MCF 10A (cell line): ENCODE results near the gene DTD2. TPM values are rescaled to one million over a fixed set of nuclear protein-coding genes. Genes with fewer than 3 reads are reported as not detected.

Experiments
- BruUV-seq: library from RNA; stranded (reverse); fragments of 400-500 nt; replicated peaks from 2 replicates; lab custom pipeline; 2021; lab: Mats Ljungman, UMichigan
- CTCF ChIA-PET: fragments of 300-600 bp; sonication (Branson Sonifier 250); formaldehyde crosslinking; extraction: SDS; loops from one replicate; lab custom pipeline; 2021; ENCODE audit warnings: antibody characterized with exemption, inconsistent platforms; lab: Yijun Ruan, JAX
- POLR2A ChIA-PET: fragments of 300-600, 350-650 bp; sonication (Branson Sonifier 250); formaldehyde crosslinking; extraction: SDS; loops from one replicate; lab custom pipeline; 2020; ENCODE audit warnings: antibody characterized with exemption, inconsistent platforms; lab: Yijun Ruan, JAX
- DNase-seq: peaks from one replicate; pipeline ENCODE4 v3.0.0-alpha.2; 2018; ENCODE audit not compliant: unreplicated experiment
- H3K27ac Mint-ChIP-seq: one replicate; pipeline ENCODE4 v1.8.0; 2022; ENCODE audit warnings: mild to moderate bottlenecking, low read depth, mixed read lengths; ENCODE audit not compliant: unreplicated experiment
- H3K27me3 Mint-ChIP-seq: one replicate; pipeline ENCODE4 v1.8.0; 2022; ENCODE audit warnings: mixed read lengths; ENCODE audit not compliant: insufficient read depth, unreplicated experiment
- H3K36me3 Mint-ChIP-seq: one replicate; pipeline ENCODE4 v1.8.0; 2022; ENCODE audit warnings: mild to moderate bottlenecking, moderate library complexity, mixed read lengths; ENCODE audit not compliant: insufficient read depth, unreplicated experiment
- H3K4me1 Mint-ChIP-seq: one replicate; pipeline ENCODE4 v1.8.0; 2022; ENCODE audit warnings: mixed read lengths; ENCODE audit not compliant: insufficient read depth, unreplicated experiment
- H3K4me3 Mint-ChIP-seq: one replicate; pipeline ENCODE4 v1.8.0; 2022; ENCODE audit warnings: mild to moderate bottlenecking, moderate library complexity, mixed read lengths; ENCODE audit not compliant: unreplicated experiment
- H3K9me3 Mint-ChIP-seq: one replicate; pipeline ENCODE4 v1.8.0; 2022; ENCODE audit warnings: mixed read lengths; ENCODE audit not compliant: unreplicated experiment
- intact Hi-C: fragments of 100-400 bp; cut with micrococcal nuclease; formaldehyde crosslinking; loops from 2 replicates; pipeline ENCODE4 v1.14.1; 2022
- total RNA-seq: library from RNA; stranded (reverse); gene quantifications from 2 replicates; pipeline ENCODE4 v1.2.3, GENCODE V29; 2022
- TF ChIP-seq, protein P1 (sequence below): fragments of 200-600 bp; IDR thresholded peaks from one replicate; pipeline ENCODE4 v1.8.0; 2022; ENCODE audit warnings: antibody characterized with exemption, mild to moderate bottlenecking; ENCODE audit not compliant: unreplicated experiment

DTD2 gene
- total RNA-seq, 1 experiment from 2014 or later, result 24.4 TPM

DNA sequence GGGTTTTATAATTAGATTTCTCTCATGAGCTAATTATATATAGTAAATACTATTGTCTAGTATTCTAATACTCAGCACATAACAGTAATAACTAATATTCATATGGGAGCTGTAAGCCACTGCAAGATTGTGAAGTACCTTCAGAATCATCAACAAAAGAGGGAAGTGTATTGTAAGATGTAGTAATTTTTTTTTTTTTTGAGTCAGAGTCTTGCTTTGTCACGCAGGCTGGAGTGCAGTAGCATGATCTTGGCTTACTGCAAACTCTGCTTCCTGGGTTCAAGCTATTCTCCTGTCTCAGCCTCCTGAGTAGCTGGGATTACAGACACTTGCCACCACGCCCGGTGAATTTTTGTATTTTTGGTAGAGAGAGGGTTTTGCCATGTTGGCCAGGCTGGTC is 27.4 kb upstream of the DTD2 start:
- H3K4me3 Mint-ChIP-seq, result no peak overlapping the region
- ChIA-PET POLR2A (no interaction called here), CTCF (interaction anchor here (0.7 kb wide), 1 partner anchor 339 kb away, joined by 4 read pairs; no protein-coding TSS in a partner anchor)
- no peak overlapping the region for H3K27ac Mint-ChIP-seq
- intact Hi-C loops, result no loop called here
- no peaks in the 10 kb centered on the region for H3K4me1 Mint-ChIP-seq
- BruUV-seq, result no TSS peak
- H3K27me3 Mint-ChIP-seq, result no peaks in the 10 kb centered on the region
- no peak for DNase-seq
- no peaks in the 10 kb centered on the region for H3K9me3 Mint-ChIP-seq
- no peaks in the 10 kb centered on the region for H3K36me3 Mint-ChIP-seq
- TF ChIP-seq, protein P1, sequence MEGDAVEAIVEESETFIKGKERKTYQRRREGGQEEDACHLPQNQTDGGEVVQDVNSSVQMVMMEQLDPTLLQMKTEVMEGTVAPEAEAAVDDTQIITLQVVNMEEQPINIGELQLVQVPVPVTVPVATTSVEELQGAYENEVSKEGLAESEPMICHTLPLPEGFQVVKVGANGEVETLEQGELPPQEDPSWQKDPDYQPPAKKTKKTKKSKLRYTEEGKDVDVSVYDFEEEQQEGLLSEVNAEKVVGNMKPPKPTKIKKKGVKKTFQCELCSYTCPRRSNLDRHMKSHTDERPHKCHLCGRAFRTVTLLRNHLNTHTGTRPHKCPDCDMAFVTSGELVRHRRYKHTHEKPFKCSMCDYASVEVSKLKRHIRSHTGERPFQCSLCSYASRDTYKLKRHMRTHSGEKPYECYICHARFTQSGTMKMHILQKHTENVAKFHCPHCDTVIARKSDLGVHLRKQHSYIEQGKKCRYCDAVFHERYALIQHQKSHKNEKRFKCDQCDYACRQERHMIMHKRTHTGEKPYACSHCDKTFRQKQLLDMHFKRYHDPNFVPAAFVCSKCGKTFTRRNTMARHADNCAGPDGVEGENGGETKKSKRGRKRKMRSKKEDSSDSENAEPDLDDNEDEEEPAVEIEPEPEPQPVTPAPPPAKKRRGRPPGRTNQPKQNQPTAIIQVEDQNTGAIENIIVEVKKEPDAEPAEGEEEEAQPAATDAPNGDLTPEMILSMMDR, result no peak

DNA sequence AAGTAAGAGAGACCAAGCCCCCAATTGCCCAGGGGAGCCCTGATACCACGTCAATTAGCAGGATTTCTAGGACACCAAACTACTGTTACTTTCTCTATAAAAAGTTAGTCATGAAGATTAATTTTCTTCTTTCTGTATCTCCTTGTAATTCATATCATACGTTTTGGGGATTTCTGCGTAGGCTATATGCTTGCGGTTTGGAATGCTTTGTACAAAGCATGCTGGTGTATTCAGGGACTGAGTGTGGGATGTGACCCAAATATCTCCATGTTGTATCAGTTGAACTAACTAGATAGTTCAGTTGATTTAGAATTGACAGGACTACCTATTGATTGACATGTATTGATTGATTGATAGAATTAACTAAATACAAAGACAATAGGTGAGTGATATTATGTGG is 22.9 kb upstream of the DTD2 start:
- TF ChIP-seq, protein P1, result no peak
- CTCF ChIA-PET, result no interaction called here
- Mint-ChIP-seq H3K27ac (no peak overlapping the region), H3K27me3 (no peaks in the 10 kb centered on the region), H3K9me3 (no peaks in the 10 kb centered on the region), H3K4me1 (no peaks in the 10 kb centered on the region), H3K36me3 (no peaks in the 10 kb centered on the region), H3K4me3 (no peak overlapping the region)
- intact Hi-C loops, result no loop called here
- no TSS peak for BruUV-seq
- no peak for DNase-seq
- POLR2A ChIA-PET, result no interaction called here

DNA sequence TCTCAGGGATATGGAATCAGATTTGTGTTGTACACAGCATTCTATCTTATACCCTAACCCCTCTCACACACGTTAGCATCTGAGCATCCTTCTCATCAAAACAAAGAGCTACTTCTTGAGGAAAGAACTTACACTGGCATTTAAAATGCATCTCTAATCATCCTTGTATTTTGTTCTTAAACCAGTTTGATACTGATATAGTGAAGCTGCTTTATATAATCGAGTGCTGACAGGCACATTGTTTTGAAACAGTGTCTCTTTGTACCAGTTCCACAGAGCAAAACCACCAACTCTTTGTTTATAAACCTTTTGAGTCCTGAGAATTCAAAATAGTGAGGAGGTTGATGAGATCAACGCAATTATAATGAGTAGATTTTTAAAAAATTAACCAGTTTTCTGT is 21.7 kb upstream of the DTD2 start:
- Mint-ChIP-seq H3K27ac (no peak overlapping the region), H3K9me3 (no peaks in the 10 kb centered on the region), H3K27me3 (no peaks in the 10 kb centered on the region), H3K36me3 (no peaks in the 10 kb centered on the region), H3K4me1 (no peaks in the 10 kb centered on the region), H3K4me3 (no peak overlapping the region)
- no peak for DNase-seq
- BruUV-seq, result no TSS peak
- TF ChIP-seq, protein P1, result no peak
- ChIA-PET POLR2A (interaction anchor here (0.7 to 1.2 kb wide), 2 partner anchors 17 to 1235 kb away, joined by 4 to 5 read pairs; no protein-coding TSS in a partner anchor), CTCF (no interaction called here)
- intact Hi-C loops, result no loop called here

DNA sequence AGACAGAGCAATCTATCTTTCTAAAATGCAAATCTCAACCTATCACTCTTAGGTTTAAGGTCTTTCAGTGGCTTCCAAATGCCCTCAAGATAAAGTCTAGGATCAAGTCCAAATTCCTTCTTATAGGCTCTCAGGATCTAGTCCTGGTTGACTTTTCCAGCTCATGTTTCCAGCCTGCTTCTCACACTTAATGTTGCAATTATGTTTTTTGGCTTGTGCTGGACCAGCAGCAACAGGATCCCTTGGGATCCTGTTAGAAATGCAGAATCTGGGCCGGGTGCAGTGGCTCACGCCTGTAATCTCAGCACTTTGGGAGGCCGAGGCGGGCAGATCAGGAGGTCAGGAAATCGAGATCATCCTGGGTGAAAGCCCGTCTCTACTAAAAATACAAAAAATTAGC is 19.9 kb upstream of the DTD2 start:
- H3K9me3 Mint-ChIP-seq, result no peaks in the 10 kb centered on the region
- CTCF ChIA-PET, result interaction anchor here (1.3 kb wide), 1 partner anchor 19 kb away, joined by 3 read pairs; no protein-coding TSS in a partner anchor
- no peak for DNase-seq
- H3K27me3 Mint-ChIP-seq, result no peaks in the 10 kb centered on the region
- H3K27ac Mint-ChIP-seq, result no peak overlapping the region
- POLR2A ChIA-PET, result no interaction called here
- no peaks in the 10 kb centered on the region for H3K36me3 Mint-ChIP-seq
- BruUV-seq, result no TSS peak
- TF ChIP-seq, protein P1, result no peak
- intact Hi-C loops, result no loop called here
- H3K4me1 Mint-ChIP-seq, result no peaks in the 10 kb centered on the region
- H3K4me3 Mint-ChIP-seq, result no peak overlapping the region
